NB4 (cell line): ENCODE data around the gene CGGBP1.
"Not testable (repeated sequence)": the region's sequence is repeated elsewhere in the genome, so short reads cannot be mapped to it uniquely, and the experiment has no call there.

Experiments used
- DNase-seq: peaks from one replicate; pipeline ENCODE4 v3.0.0; 2010; ENCODE audit warnings: low read depth
- H3K4me3 ChIP-seq: one replicate; pipeline ENCODE4 v1.5.1; 2011; ENCODE audit warnings: mild to moderate bottlenecking, low read depth, low read length, moderate library complexity
- CTCF ChIP-seq: IDR thresholded peaks from one replicate; pipeline ENCODE4 v1.5.1; 2012; ENCODE audit warnings: low read depth, low read length
- MAX ChIP-seq: IDR thresholded peaks from 2 replicates; pipeline ENCODE4 v1.6.1; 2011; ENCODE audit warnings: low read depth, low read length
- MYC ChIP-seq: IDR thresholded peaks from 2 replicates; pipeline ENCODE4 v1.6.1; 2011; ENCODE audit warnings: low read depth, low read length
- POLR2A ChIP-seq: IDR thresholded peaks from 2 replicates; pipeline ENCODE4 v1.6.1; 2011; ENCODE audit warnings: mild to moderate bottlenecking; ENCODE audit not compliant: insufficient read length; ENCODE audit errors: extremely low read depth

CGGBP1 gene

GRCh38 chr3:88019024-88019423 is 39.8 kb downstream of the CGGBP1 start:
- DNase-seq, result no peak
- no peak overlapping the region for H3K4me3 ChIP-seq
- no peak for TF ChIP-seq MAX
- no peak for TF ChIP-seq POLR2A

GRCh38 chr3:88015656-88016055 is 43.1 kb downstream of the CGGBP1 start:
- DNase-seq, result not testable (repeated sequence)

GRCh38 chr3:88013592-88013991 is 45.2 kb downstream of the CGGBP1 start:
- TF ChIP-seq POLR2A (no peak), MYC (no peak), CTCF (no peak), MAX (no peak)
- H3K4me3 ChIP-seq, result no peak overlapping the region
- DNase-seq, result no peak

More at GRCh38 chr3:88015656-88016055, 43.1 kb downstream of the CGGBP1 start:
- not testable (repeated sequence) for H3K4me3 ChIP-seq

- TF ChIP-seq CTCF (no peak), POLR2A (no peak), MYC (no peak), MAX (no peak)
- H3K4me3 ChIP-seq, result no peak overlapping the region
- no peak for DNase-seq
Measured at GRCh38 chr3:88010810-88011209, 48.0 kb downstream of the CGGBP1 start.

GRCh38 chr3:88009066-88009465 is 49.7 kb downstream of the CGGBP1 start:
- no peak overlapping the region for H3K4me3 ChIP-seq
- no peak for DNase-seq
- TF ChIP-seq POLR2A, result no peak
- TF ChIP-seq MAX, result no peak
- no peak for TF ChIP-seq MYC
- no peak for TF ChIP-seq CTCF

- peak; percentile 37 for DNase-seq
- H3K4me3 ChIP-seq, result no peak overlapping the region
- no peak for TF ChIP-seq MAX
- TF ChIP-seq CTCF, result no peak
- no peak for TF ChIP-seq MYC
- no peak for TF ChIP-seq POLR2A
Measured at GRCh38 chr3:88005066-88005465, 53.7 kb downstream of the CGGBP1 start.

GRCh38 chr3:88003115-88003755 is 55.6 kb downstream of the CGGBP1 start:
- no peak; the same call in 1 of the 2 replicates for TF ChIP-seq MYC
- peak; percentile 50 for TF ChIP-seq CTCF
- DNase-seq, result peak; percentile 69
- no peak overlapping the region for H3K4me3 ChIP-seq
